ENCODE data around the gene EVL. TPM values are rescaled to one million over a fixed set of nuclear protein-coding genes. Genes with fewer than 3 reads are reported as not detected.

Gene EVL
- total and polyA plus RNA-seq, 2 of the 8 experiments (the other 6 are each of a cell fraction or from before 2014, with no cell fraction given), result 30.7 to 64.6 TPM

DNA sequence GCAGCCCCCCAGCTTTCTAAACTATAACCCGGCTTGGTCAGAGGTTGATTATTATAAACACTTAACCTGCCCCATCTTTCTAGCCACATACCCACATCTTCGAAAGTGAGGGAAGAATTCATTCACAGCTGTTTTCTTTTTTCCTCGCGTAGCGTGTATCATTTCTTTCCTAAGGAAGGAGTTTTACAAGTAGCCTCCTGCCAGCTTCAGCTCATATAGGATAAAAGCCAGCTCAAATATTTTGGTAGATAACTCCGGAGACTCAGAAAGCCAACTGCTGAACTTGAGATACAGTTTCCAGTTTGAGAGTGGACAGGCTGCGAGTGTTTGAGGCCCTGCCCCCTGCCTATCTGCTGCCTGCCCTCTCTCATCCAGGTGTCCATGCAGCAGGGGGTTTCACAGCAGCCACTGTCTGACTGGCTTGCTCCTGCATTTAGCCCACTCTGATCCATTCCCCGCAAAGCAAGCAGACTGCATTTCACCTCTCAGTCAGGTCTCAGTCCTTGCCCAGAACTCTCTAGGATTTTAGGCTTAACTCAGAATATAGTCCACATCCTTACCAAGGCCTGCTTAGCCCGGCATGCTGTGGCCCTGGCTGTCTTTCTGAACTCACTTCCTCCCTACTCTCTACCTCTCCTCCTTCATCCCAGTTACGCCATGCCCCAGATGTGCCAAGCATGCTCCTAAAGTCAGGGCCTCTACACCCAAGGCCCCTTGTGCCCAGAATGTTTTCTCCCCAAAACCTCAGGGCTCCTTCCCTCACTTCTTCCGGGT lies 46.9 kb downstream of the EVL start:
- Histone ChIP-seq H3K4ac (replicated peaks; ENCODE audit: insufficient read length, low read depth, low read length) (no peak overlapping the region), H3K27me3 (replicated peaks in 1 of 4; ENCODE audit: control insufficient read depth in 3 of 4, extremely low read depth in 1 of 4, insufficient read depth in 3 of 4, low read length in 3 of 4) (no peaks in the 10 kb centered on the region), H3K9ac (replicated peaks in 1 of 4; ENCODE audit: extremely low read depth in 1 of 4, low read depth in 3 of 4, low read length in 3 of 4) (no peak overlapping the region), H4K8ac (ENCODE audit: extremely low read depth, insufficient read depth, low read length) (no peak overlapping the region), H3K36me3 (ENCODE audit: control insufficient read depth in 2 of 4, insufficient read depth in 4 of 4, low read length in 3 of 4) (no peaks in the 10 kb centered on the region), H3K79me2 (ENCODE audit: control insufficient read depth in 1 of 2, insufficient read depth in 2 of 2, low read length in 2 of 2) (no peaks in the 10 kb centered on the region), H2BK5ac (ENCODE audit: low read depth, low read length) (no peak overlapping the region), H2BK20ac (ENCODE audit: low read length) (no peak overlapping the region), H3K23ac (ENCODE audit: insufficient read length) (no peak overlapping the region), H3K79me1 (ENCODE audit: low read depth, low read length) (no peaks in the 10 kb centered on the region; the same call in 1 of the 2 replicates), H2BK15ac (ENCODE audit: low read length) (no peak overlapping the region), H3K4me2 (ENCODE audit: insufficient read depth in 1 of 2, low read depth in 2 of 2, low read length in 2 of 2) (no peak overlapping the region), H3K9me3 (ENCODE audit: insufficient read depth in 2 of 2, low read depth in 1 of 2, low read length in 1 of 2) (no peaks in the 10 kb centered on the region), H3K14ac (ENCODE audit: insufficient read length) (no peak overlapping the region), H2BK12ac (ENCODE audit: low read depth, low read length) (no peak overlapping the region), H4K20me1 (replicated peaks in 1 of 2; ENCODE audit: control insufficient read depth in 1 of 2, insufficient read depth in 2 of 2, low read length in 2 of 2) (peaks cover 0 to 7% of the 10 kb centered on the region in 2 experiments), H3K4me1 (replicated peaks in 1 of 4; ENCODE audit: control insufficient read depth in 3 of 4, insufficient read depth in 4 of 4, low read length in 3 of 4) (no peaks in the 10 kb centered on the region), H3K23me2 (ENCODE audit: low read depth, low read length) (no peaks in the 10 kb centered on the region), H2AK5ac (ENCODE audit: low read depth, low read length) (no peak overlapping the region), H3K27ac (ENCODE audit: low read depth, low read length) (no peak overlapping the region), H4K5ac (ENCODE audit: insufficient read length, low read depth, low read length) (no peak overlapping the region), H3K56ac (replicated peaks; ENCODE audit: insufficient read length, low read depth, low read length) (no peak overlapping the region), H4K91ac (replicated peaks; ENCODE audit: insufficient read length, low read length) (no peak overlapping the region), H3K4me3 (ENCODE audit: extremely low read depth in 1 of 4, insufficient read depth in 2 of 4, low read depth in 3 of 4, low read length in 4 of 4) (no peak overlapping the region), H2BK120ac (replicated peaks; ENCODE audit: low read depth, low read length) (no peak overlapping the region), H2AFZ (ENCODE audit: low read length) (no peak overlapping the region), H3K18ac (ENCODE audit: extremely low read depth, low read length) (no peak overlapping the region)
- DNase-seq (ENCODE audit: low read depth in 1 of 2, low spot score in 2 of 2) (no peak), FAIRE-seq (no peak)
- 89% methylated on average over 11 of the region's 11 CpGs; no CpG with 5 or more reads in 1 of the 2 experiments for WGBS, 2 experiments (ENCODE audit: extremely low coverage in 1 of 2, insufficient coverage in 1 of 2, insufficient read length in 1 of 2, insufficient replicate concordance in 2 of 2, low coverage in 1 of 2, low lambda C conversion rate in 2 of 2, missing lambda C conversion rate in 1 of 2)
- CTCF ChIA-PET (ENCODE audit: partially characterized antibody), result interaction anchor here (0.8 to 12.1 kb wide), 12 partner anchors 9 to 87 kb away, joined by 3 to 104 read pairs (median 5); no protein-coding TSS in a partner anchor
- POLR2A ChIA-PET (ENCODE audit: partially characterized antibody), result no interaction called here
- TF ChIP-seq KDM5A (IDR thresholded peaks at IDR 0.05; ENCODE audit: low read length) (no peak), CBX8 (IDR thresholded peaks at IDR 0.05; ENCODE audit: borderline replicate concordance, low read depth, low read length) (no peak), CEBPB (IDR thresholded peaks at IDR 0.05; ENCODE audit: low read depth, low read length) (no peak), GABPA (IDR thresholded peaks at IDR 0.05; ENCODE audit: borderline replicate concordance, insufficient read depth, low read length) (no peak), SIRT6 (IDR thresholded peaks at IDR 0.05; ENCODE audit: low read length) (no peak), BACH1 (IDR thresholded peaks at IDR 0.05; ENCODE audit: low read length) (no peak), TAF1 (IDR thresholded peaks at IDR 0.05; ENCODE audit: low read depth, low read length) (no peak), BRCA1 (IDR thresholded peaks at IDR 0.05; ENCODE audit: low read depth, low read length) (no peak), RBBP5 (IDR thresholded peaks at IDR 0.05; ENCODE audit: borderline replicate concordance, low read depth, low read length) (no peak), JUN (IDR thresholded peaks at IDR 0.05; ENCODE audit: low read depth, low read length) (no peak), EZH2 (IDR thresholded peaks at IDR 0.05; ENCODE audit: low read depth, low read length, severe bottlenecking) (no peak), POLR2A (IDR thresholded peaks at IDR 0.05; ENCODE audit: control extremely low read depth in 1 of 2, low read depth in 2 of 2, low read length in 2 of 2) (no peak), FOSL1 (IDR thresholded peaks at IDR 0.05; ENCODE audit: insufficient read depth, low read depth, low read length) (no peak), SP2 (IDR thresholded peaks at IDR 0.05; ENCODE audit: low read length) (no peak)

Measured in H1 (cell line).